SJCRH30 (cell line): ENCODE results near the gene SYTL1. TPM values are rescaled to one million over a fixed set of nuclear protein-coding genes. Genes with fewer than 3 reads are reported as not detected.

Experiments
- DNase-seq, 2 experiments: peaks; one replicate each; pipeline ENCODE4 v3.0.0-alpha.2; 2015 to 2020
- H3K27ac ChIP-seq: fragments of 250-450 bp; sonication (Bioruptor Pico); 2 replicates; pipeline ENCODE4 v1.5.1; 2020; ENCODE audit warnings: mild to moderate bottlenecking, moderate library complexity
- H3K27me3 ChIP-seq: fragments of 250-450 bp; sonication (Bioruptor Pico); 2 replicates; pipeline ENCODE4 v1.5.1; 2020; ENCODE audit warnings: mild to moderate bottlenecking, moderate library complexity
- H3K36me3 ChIP-seq: fragments of 250-450 bp; sonication (Bioruptor Pico); 2 replicates; pipeline ENCODE4 v1.5.1; 2020; ENCODE audit warnings: mild to moderate bottlenecking, moderate library complexity
- H3K4me1 ChIP-seq: fragments of 250-450 bp; sonication (Bioruptor Pico); 2 replicates; pipeline ENCODE4 v1.5.1; 2020; ENCODE audit warnings: mild to moderate bottlenecking, moderate library complexity
- H3K4me3 ChIP-seq: fragments of 250-450 bp; sonication (Bioruptor Pico); 2 replicates; pipeline ENCODE4 v1.5.1; 2020; ENCODE audit warnings: mild to moderate bottlenecking, moderate library complexity
- H3K9me3 ChIP-seq: fragments of 250-450 bp; sonication (Bioruptor Pico); replicated peaks from 2 replicates; pipeline ENCODE4 v1.5.1; 2020; ENCODE audit warnings: mild to moderate bottlenecking, moderate library complexity
- total RNA-seq: library from RNA; depleted of rRNA; stranded (reverse); fragments of >200 nt; shearing (Covaris generic); gene quantifications from 2 replicates; pipeline ENCODE4 v1.2.3, GENCODE V29; 2014; rRNA removed

Gene SYTL1
- 0.20 and 0.47 TPM in 2 replicates for total RNA-seq

GRCh38 chr1:27341525-27342252, at the start of gene SYTL1:
Gene SYTL1 (plus strand): TSS chr1:27342022. CDS start chr1:27345335, 3,313 bp downstream.
- DNase-seq, result peak; percentile 81 to 84
- Histone ChIP-seq H3K4me3 (0 out of 2 replicates have a peak within 1 kb of the TSS, but pooled peaks have one; percentile 5), H3K9me3 (no peaks in the 10 kb centered on the region), H3K27me3 (no peaks in the 10 kb centered on the region), H3K27ac (no peak within 1 kb of the TSS), H3K4me1 (peaks cover 28% of the 10 kb centered on the region), H3K36me3 (no peaks in the 10 kb centered on the region)

GRCh38 chr1:27292106-27292505, 49.7 kb upstream of the SYTL1 start:
- Histone ChIP-seq H3K27me3 (no peaks in the 10 kb centered on the region), H3K4me1 (no peaks in the 10 kb centered on the region), H3K27ac (no peak overlapping the region), H3K9me3 (no peaks in the 10 kb centered on the region), H3K36me3 (no peaks in the 10 kb centered on the region; the same call in 1 of the 2 replicates), H3K4me3 (no peak overlapping the region)
- DNase-seq, result no peak

- H3K4me3 ChIP-seq, result no peak overlapping the region
- no peaks in the 10 kb centered on the region for H3K9me3 ChIP-seq
- H3K27ac ChIP-seq, result no peak overlapping the region
- H3K27me3 ChIP-seq, result no peaks in the 10 kb centered on the region
- no peak for DNase-seq
- no peaks in the 10 kb centered on the region for H3K36me3 ChIP-seq
- H3K4me1 ChIP-seq, result peaks cover 2% of the 10 kb centered on the region; the same call in 1 of the 2 replicates
Measured at GRCh38 chr1:27293915-27294314, 47.9 kb upstream of the SYTL1 start.

- Histone ChIP-seq H3K4me3 (no peak overlapping the region), H3K36me3 (no peaks in the 10 kb centered on the region), H3K27ac (no peak overlapping the region), H3K4me1 (peaks cover 27% of the 10 kb centered on the region), H3K9me3 (no peaks in the 10 kb centered on the region), H3K27me3 (no peaks in the 10 kb centered on the region)
- DNase-seq, result peak; percentile 69 to 79
Measured at GRCh38 chr1:27296773-27297291, 45.0 kb upstream of the SYTL1 start.

- Histone ChIP-seq H3K4me3 (no peak overlapping the region), H3K9me3 (no peaks in the 10 kb centered on the region), H3K27me3 (no peaks in the 10 kb centered on the region), H3K36me3 (no peaks in the 10 kb centered on the region), H3K27ac (no peak overlapping the region), H3K4me1 (peaks cover 27% of the 10 kb centered on the region)
- no peak for DNase-seq
Measured at GRCh38 chr1:27297903-27298302, 43.9 kb upstream of the SYTL1 start.

GRCh38 chr1:27298632-27299384, 43.0 kb upstream of the SYTL1 start:
- H3K4me1 ChIP-seq, result peaks cover 27% of the 10 kb centered on the region
- H3K27ac ChIP-seq, result no peak overlapping the region
- no peaks in the 10 kb centered on the region for H3K9me3 ChIP-seq
- H3K36me3 ChIP-seq, result no peaks in the 10 kb centered on the region
- DNase-seq, result no peak
- H3K27me3 ChIP-seq, result no peaks in the 10 kb centered on the region
- H3K4me3 ChIP-seq, result no peak overlapping the region

GRCh38 chr1:27299385-27300271, 42.2 kb upstream of the SYTL1 start:
- no peak overlapping the region for H3K4me3 ChIP-seq
- peaks cover 27% of the 10 kb centered on the region for H3K4me1 ChIP-seq

GRCh38 chr1:27300341-27301051, 41.3 kb upstream of the SYTL1 start:
- Histone ChIP-seq H3K27ac (peak overlapping the region; percentile 74), H3K36me3 (no peaks in the 10 kb centered on the region), H3K4me3 (peak overlapping the region; percentile 11; the same call in 1 of the 2 replicates)

More at GRCh38 chr1:27299385-27300271, 42.2 kb upstream of the SYTL1 start:
- no peaks in the 10 kb centered on the region for H3K27me3 ChIP-seq
- H3K36me3 ChIP-seq, result no peaks in the 10 kb centered on the region
- no peaks in the 10 kb centered on the region for H3K9me3 ChIP-seq
- DNase-seq, result peak; percentile 36 to 58
- H3K27ac ChIP-seq, result peak overlapping the region; percentile 74

GRCh38 chr1:27301052-27301422, 40.8 kb upstream of the SYTL1 start:
- H3K4me3 ChIP-seq, result no peak overlapping the region
- no peaks in the 10 kb centered on the region for H3K9me3 ChIP-seq
- no peaks in the 10 kb centered on the region for H3K27me3 ChIP-seq
- peaks cover 27% of the 10 kb centered on the region for H3K4me1 ChIP-seq
- DNase-seq, result no peak
- no peaks in the 10 kb centered on the region for H3K36me3 ChIP-seq
- peak overlapping the region; percentile 74; the same call in 1 of the 2 replicates for H3K27ac ChIP-seq

More at GRCh38 chr1:27300341-27301051, 41.3 kb upstream of the SYTL1 start:
- no peaks in the 10 kb centered on the region for H3K9me3 ChIP-seq
- no peaks in the 10 kb centered on the region for H3K27me3 ChIP-seq
- peak; percentile 97 to 99 for DNase-seq
- H3K4me1 ChIP-seq, result peaks cover 27% of the 10 kb centered on the region

GRCh38 chr1:27301582-27302199, 40.1 kb upstream of the SYTL1 start:
- DNase-seq, result no peak
- H3K27ac ChIP-seq, result no peak overlapping the region
- peaks cover 32% of the 10 kb centered on the region for H3K4me1 ChIP-seq
- H3K27me3 ChIP-seq, result no peaks in the 10 kb centered on the region
- no peaks in the 10 kb centered on the region for H3K9me3 ChIP-seq
- H3K36me3 ChIP-seq, result no peaks in the 10 kb centered on the region
- H3K4me3 ChIP-seq, result no peak overlapping the region

GRCh38 chr1:27302612-27303011, 39.2 kb upstream of the SYTL1 start:
- no peak for DNase-seq
- peaks cover 41% of the 10 kb centered on the region for H3K4me1 ChIP-seq
- no peaks in the 10 kb centered on the region for H3K9me3 ChIP-seq
- H3K4me3 ChIP-seq, result no peak overlapping the region
- no peaks in the 10 kb centered on the region for H3K36me3 ChIP-seq
- no peak overlapping the region for H3K27ac ChIP-seq
- H3K27me3 ChIP-seq, result no peaks in the 10 kb centered on the region

- Histone ChIP-seq H3K4me3 (no peak overlapping the region), H3K4me1 (peaks cover 48% of the 10 kb centered on the region), H3K9me3 (no peaks in the 10 kb centered on the region), H3K27me3 (no peaks in the 10 kb centered on the region), H3K27ac (no peak overlapping the region), H3K36me3 (no peaks in the 10 kb centered on the region)
- no peak for DNase-seq
Measured at GRCh38 chr1:27303509-27303908, 38.3 kb upstream of the SYTL1 start.

- DNase-seq, result no peak
- H3K4me1 ChIP-seq, result peaks cover 40% of the 10 kb centered on the region
- H3K4me3 ChIP-seq, result no peak overlapping the region
- no peak overlapping the region for H3K27ac ChIP-seq
- H3K36me3 ChIP-seq, result no peaks in the 10 kb centered on the region
- H3K27me3 ChIP-seq, result no peaks in the 10 kb centered on the region
- H3K9me3 ChIP-seq, result no peaks in the 10 kb centered on the region
Measured at GRCh38 chr1:27306071-27306470, 35.8 kb upstream of the SYTL1 start.
